MCF 10A (cell line): Measurements from ENCODE around the gene SDCBP2. TPM values are rescaled to one million over a fixed set of nuclear protein-coding genes. Genes with fewer than 3 reads are reported as not detected.

Experiments
- BruUV-seq: library from RNA; stranded (reverse); fragments of 400-500 nt; replicated peaks from 2 replicates; lab custom pipeline; 2021; lab: Mats Ljungman, UMichigan
- CTCF ChIA-PET: fragments of 300-600 bp; sonication (Branson Sonifier 250); formaldehyde crosslinking; extraction: SDS; loops from one replicate; lab custom pipeline; 2021; ENCODE audit warnings: antibody characterized with exemption, inconsistent platforms; lab: Yijun Ruan, JAX
- POLR2A ChIA-PET: fragments of 300-600, 350-650 bp; sonication (Branson Sonifier 250); formaldehyde crosslinking; extraction: SDS; loops from one replicate; lab custom pipeline; 2020; ENCODE audit warnings: antibody characterized with exemption, inconsistent platforms; lab: Yijun Ruan, JAX
- DNase-seq: peaks from one replicate; pipeline ENCODE4 v3.0.0-alpha.2; 2018; ENCODE audit not compliant: unreplicated experiment
- H3K27ac Mint-ChIP-seq: one replicate; pipeline ENCODE4 v1.8.0; 2022; ENCODE audit warnings: mild to moderate bottlenecking, low read depth, mixed read lengths; ENCODE audit not compliant: unreplicated experiment
- H3K27me3 Mint-ChIP-seq: one replicate; pipeline ENCODE4 v1.8.0; 2022; ENCODE audit warnings: mixed read lengths; ENCODE audit not compliant: insufficient read depth, unreplicated experiment
- H3K36me3 Mint-ChIP-seq: one replicate; pipeline ENCODE4 v1.8.0; 2022; ENCODE audit warnings: mild to moderate bottlenecking, moderate library complexity, mixed read lengths; ENCODE audit not compliant: insufficient read depth, unreplicated experiment
- H3K4me1 Mint-ChIP-seq: one replicate; pipeline ENCODE4 v1.8.0; 2022; ENCODE audit warnings: mixed read lengths; ENCODE audit not compliant: insufficient read depth, unreplicated experiment
- H3K4me3 Mint-ChIP-seq: one replicate; pipeline ENCODE4 v1.8.0; 2022; ENCODE audit warnings: mild to moderate bottlenecking, moderate library complexity, mixed read lengths; ENCODE audit not compliant: unreplicated experiment
- H3K9me3 Mint-ChIP-seq: one replicate; pipeline ENCODE4 v1.8.0; 2022; ENCODE audit warnings: mixed read lengths; ENCODE audit not compliant: unreplicated experiment
- CTCF ChIP-seq: fragments of 200-600 bp; IDR thresholded peaks from one replicate; pipeline ENCODE4 v1.8.0; 2022; ENCODE audit warnings: antibody characterized with exemption, mild to moderate bottlenecking; ENCODE audit not compliant: unreplicated experiment
- intact Hi-C: fragments of 100-400 bp; cut with micrococcal nuclease; formaldehyde crosslinking; loops from 2 replicates; pipeline ENCODE4 v1.14.1; 2022
- total RNA-seq: library from RNA; stranded (reverse); gene quantifications from 2 replicates; pipeline ENCODE4 v1.2.3, GENCODE V29; 2022

SDCBP2 gene
- total RNA-seq, 1 experiment from 2014 or later: 11.8 TPM

- Mint-ChIP-seq H3K27ac (no peak overlapping the region), H3K4me3 (no peak overlapping the region), H3K9me3 (no peaks in the 10 kb centered on the region), H3K4me1 (peaks cover 13% of the 10 kb centered on the region), H3K36me3 (no peaks in the 10 kb centered on the region), H3K27me3 (no peaks in the 10 kb centered on the region)
- CTCF ChIA-PET: interaction anchor here (1.0 kb wide), 1 partner anchor 22 kb away, joined by 3 read pairs; no protein-coding TSS in a partner anchor
- TF ChIP-seq CTCF: no peak
- no peak for DNase-seq
- BruUV-seq: no TSS peak
- intact Hi-C loops: no loop called here
- POLR2A ChIA-PET: interaction anchor here (0.6 kb wide), 1 partner anchor 131 kb away, joined by 3 read pairs; no protein-coding TSS in a partner anchor
Observed at GRCh38 chr20:1287306-1287705, 41.6 kb downstream of the SDCBP2 start.

GRCh38 chr20:1286267-1287024 is 42.5 kb downstream of the SDCBP2 start:
- no peaks in the 10 kb centered on the region for H3K36me3 Mint-ChIP-seq
- intact Hi-C loops: no loop called here
- ChIA-PET CTCF (interaction anchor here (0.8 kb wide), 1 partner anchor 26 kb away, joined by 5 read pairs; no protein-coding TSS in a partner anchor), POLR2A (interaction anchor here (0.7 kb wide), 1 partner anchor 11 kb away, joined by 3 read pairs; no protein-coding TSS in a partner anchor)
- DNase-seq: no peak
- H3K27me3 Mint-ChIP-seq: no peaks in the 10 kb centered on the region
- no peak overlapping the region for H3K4me3 Mint-ChIP-seq
- H3K9me3 Mint-ChIP-seq: no peaks in the 10 kb centered on the region
- no peak for TF ChIP-seq CTCF
- no TSS peak for BruUV-seq
- no peak overlapping the region for H3K27ac Mint-ChIP-seq
- peaks cover 4% of the 10 kb centered on the region for H3K4me1 Mint-ChIP-seq

- no peaks in the 10 kb centered on the region for H3K36me3 Mint-ChIP-seq
- BruUV-seq: no TSS peak
Observed at GRCh38 chr20:1283522-1284510, 45.1 kb downstream of the SDCBP2 start.

More at GRCh38 chr20:1283522-1284510, 45.1 kb downstream of the SDCBP2 start:
- no peak for TF ChIP-seq CTCF
- DNase-seq: no peak
- CTCF ChIA-PET: interaction anchor here (0.6 to 1.5 kb wide), 7 partner anchors 8 to 220 kb away, joined by 3 to 5 read pairs (median 3); no protein-coding TSS in a partner anchor
- Mint-ChIP-seq H3K27ac (no peak overlapping the region), H3K4me1 (no peaks in the 10 kb centered on the region), H3K4me3 (no peak overlapping the region), H3K27me3 (no peaks in the 10 kb centered on the region), H3K9me3 (no peaks in the 10 kb centered on the region)
- intact Hi-C loops: no loop called here
- POLR2A ChIA-PET: no interaction called here
